GM19043 (cell line): ENCODE data around the gene ZC3HAV1.
"Not testable (repeated sequence)": the region's sequence is repeated elsewhere in the genome, so short reads cannot be mapped to it uniquely, and the experiment has no call there.

Experiments
- ATAC-seq: cut with Tn5 transposase; IDR thresholded peaks from one replicate; pipeline ENCODE4 v1.9.1; 2021; ENCODE audit warnings: low read depth; ENCODE audit not compliant: unreplicated experiment

Gene ZC3HAV1

DNA sequence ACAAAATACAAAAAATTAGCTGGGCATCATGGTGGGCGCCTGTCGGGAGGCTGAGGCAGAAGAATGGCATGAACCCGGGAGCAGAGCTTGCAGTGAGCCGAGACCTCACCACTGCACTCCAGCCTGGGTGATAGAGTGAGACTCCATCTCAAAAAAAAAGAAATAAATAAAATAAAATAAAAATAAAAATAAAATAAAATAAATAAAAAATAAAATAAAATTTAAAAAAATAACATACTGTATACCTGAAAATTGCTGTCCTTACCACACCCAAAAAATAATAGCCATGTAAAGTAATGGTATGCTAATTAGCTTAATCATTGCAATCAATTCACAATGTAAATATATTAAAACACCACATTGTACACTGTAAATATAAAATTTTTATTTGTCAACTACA is 77.0 kb downstream of the ZC3HAV1 start:
- no peak for ATAC-seq

DNA sequence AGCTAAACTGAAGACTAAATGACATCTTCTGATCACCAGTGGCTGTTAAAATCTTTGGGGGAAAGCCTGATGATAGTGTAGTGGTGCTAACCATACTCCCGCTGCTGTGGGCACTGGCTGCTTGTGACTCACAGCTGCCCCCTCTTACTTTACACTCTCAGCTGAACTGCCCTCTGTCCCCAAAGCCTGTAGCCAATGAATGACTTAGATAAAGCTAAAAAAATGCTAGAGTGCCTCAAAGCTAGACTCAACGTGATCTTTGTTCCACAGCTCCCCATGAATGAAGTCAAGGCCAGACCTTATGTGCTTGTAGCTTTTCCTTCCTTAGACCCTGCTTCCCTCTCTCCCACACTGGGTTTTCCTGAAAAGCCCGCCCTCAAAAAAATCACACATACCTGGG is 80.2 kb downstream of the ZC3HAV1 start:
- no peak for ATAC-seq

- no peak for ATAC-seq
Measured at GRCh38 chr7:139026551-139026950, 83.0 kb downstream of the ZC3HAV1 start.

DNA sequence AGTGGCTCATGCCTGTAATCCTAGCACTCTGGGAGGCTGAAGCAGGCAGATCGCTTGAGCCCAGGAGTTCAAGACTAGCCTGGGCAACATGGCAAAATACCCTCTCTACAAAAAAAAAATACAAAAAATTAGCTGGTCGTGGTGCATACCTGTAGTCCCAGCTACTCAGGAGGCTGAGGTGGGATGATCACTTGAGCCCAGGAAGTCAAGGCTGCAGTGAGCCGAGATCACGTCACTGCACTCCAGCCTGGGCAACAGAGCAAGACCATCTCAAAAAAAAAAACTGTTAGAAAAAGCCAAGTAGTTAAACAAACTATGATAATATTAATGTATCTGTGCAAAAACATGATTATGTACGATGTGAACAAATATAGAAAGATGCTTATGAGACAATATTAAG is 83.7 kb downstream of the ZC3HAV1 start:
- not testable (repeated sequence) for ATAC-seq

GRCh38 chr7:139023076-139023475 is 86.4 kb downstream of the ZC3HAV1 start:
- no peak for ATAC-seq

DNA sequence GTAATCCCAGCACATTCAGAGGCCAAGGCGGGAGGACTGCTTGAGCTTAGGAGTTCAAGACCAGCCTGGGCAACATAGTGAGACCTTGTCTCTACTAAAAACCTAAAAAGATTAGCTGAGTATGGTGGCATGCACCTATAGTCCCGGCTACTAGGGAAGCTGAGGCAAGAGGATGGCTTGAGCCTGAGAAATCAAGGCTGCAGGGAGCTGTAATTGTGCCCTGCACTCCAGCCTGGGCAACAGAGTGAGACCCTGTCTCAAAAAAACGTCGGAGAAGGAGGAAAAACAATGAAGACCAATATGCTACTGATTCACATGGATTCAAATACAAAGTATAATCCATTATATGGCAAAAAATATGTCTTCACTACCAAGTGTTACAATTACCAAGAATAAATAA is 87.2 kb downstream of the ZC3HAV1 start:
- ATAC-seq: no peak

- ATAC-seq: no peak
Measured at GRCh38 chr7:139018910-139019309, 90.6 kb downstream of the ZC3HAV1 start.

DNA sequence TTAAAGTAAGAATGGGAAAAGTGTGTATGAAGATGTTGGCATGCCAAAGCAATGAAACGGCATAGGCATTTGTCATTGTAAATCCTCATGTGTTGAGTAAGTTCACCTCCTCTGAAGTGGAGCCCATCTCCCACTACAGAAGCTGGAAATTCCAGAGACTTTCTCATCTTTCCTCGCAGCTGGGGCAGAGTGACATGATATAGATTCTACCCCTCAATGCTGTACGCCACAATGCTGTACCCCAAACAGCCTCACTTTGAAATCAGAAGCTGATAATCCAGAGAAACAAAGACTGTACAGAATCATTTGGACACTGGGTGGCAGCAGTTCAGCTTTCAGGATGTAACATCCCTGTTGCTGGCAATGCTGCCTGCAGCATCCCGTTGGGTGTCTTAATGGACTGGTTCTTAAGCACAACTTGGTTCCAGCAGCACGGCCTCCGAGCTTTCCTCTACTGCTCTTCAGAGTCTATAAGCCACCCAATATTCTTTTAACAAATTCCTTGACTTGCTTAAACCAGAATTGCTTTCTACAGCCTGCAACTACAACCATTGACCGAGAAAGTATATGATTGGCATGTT is 92.5 kb downstream of the ZC3HAV1 start:
- ATAC-seq: peak; percentile 94

DNA sequence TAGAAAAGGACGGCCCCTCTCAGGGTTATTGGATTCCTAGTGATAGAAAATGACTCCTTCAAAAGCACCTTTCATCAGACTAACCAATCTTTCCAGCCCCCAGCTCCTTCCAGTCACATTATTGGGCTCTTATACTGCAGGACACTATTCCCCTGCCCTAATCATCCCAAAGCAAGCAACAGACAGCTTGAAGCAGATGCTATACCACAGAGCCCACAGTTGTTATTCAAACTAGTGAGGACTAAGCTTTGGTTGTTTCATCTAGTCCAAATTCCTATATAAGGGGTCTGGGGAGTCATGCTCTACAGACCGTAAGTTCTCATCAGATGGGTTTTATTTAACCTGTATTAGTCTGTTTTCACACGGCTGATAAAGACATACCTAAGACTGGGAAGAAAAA is 98.1 kb downstream of the ZC3HAV1 start:
- no peak for ATAC-seq

- ATAC-seq: no peak
Measured at GRCh38 chr7:139004321-139005090, 105.0 kb downstream of the ZC3HAV1 start.

DNA sequence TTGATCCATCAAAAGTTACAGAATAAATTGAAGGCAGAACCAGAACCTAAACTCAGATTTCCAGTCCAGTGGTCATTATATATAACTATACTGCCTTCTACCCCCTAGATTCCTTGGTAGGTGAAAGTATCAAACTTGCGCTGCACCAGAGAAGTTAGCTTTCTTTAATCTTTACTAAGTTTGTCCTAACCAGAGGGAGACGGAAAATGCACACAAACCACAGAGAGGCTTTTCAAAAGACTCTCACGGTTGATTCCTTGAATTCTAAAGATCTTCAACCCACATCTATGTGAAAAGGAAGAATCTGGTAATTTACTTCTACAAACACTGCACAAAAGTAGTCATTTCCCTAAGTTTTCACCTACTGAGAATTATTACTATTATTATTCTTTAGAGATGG is 110.1 kb downstream of the ZC3HAV1 start:
- ATAC-seq: no peak
